Astrocyte (in vitro differentiated cells and primary cell): ENCODE measurements around the gene SLC9A3. TPM values are rescaled to one million over a fixed set of nuclear protein-coding genes. Genes with fewer than 3 reads are reported as not detected.

Experiments
- DNase-seq: peaks from one replicate; pipeline ENCODE4 v3.0.0-alpha.2; 2010; ENCODE audit warnings: low read depth
- FAIRE-seq: peaks from 2 replicates; lab custom pipeline; 2011; peaks lifted over from hg19 to GRCh38; lab: Jason Lieb, UNC
- H2AFZ ChIP-seq: 2 replicates; pipeline ENCODE4 v1.6.0; 2012; ENCODE audit warnings: low read depth, low read length, inconsistent platforms
- H3K27ac ChIP-seq: 2 replicates; pipeline ENCODE4 v1.5.1; 2011; ENCODE audit warnings: low read depth, low read length, inconsistent platforms
- H3K27me3 ChIP-seq: 2 replicates; pipeline ENCODE4 v1.6.0; 2011; ENCODE audit warnings: low read length, inconsistent platforms; ENCODE audit not compliant: insufficient read depth
- H3K36me3 ChIP-seq: 2 replicates; pipeline ENCODE4 v1.5.1; 2011; ENCODE audit warnings: low read length, inconsistent platforms; ENCODE audit not compliant: insufficient read depth
- H3K4me1 ChIP-seq: 2 replicates; pipeline ENCODE4 v1.5.1; 2011; ENCODE audit warnings: low read length, inconsistent platforms; ENCODE audit not compliant: insufficient read depth
- H3K4me2 ChIP-seq: 2 replicates; pipeline ENCODE4 v1.6.0; 2012; ENCODE audit warnings: low read length, inconsistent platforms
- H3K4me3 ChIP-seq: 2 replicates; pipeline ENCODE4 v1.5.1; 2011; ENCODE audit warnings: low read depth, mild to moderate bottlenecking, low read length, inconsistent platforms; ENCODE audit not compliant: insufficient read depth
- H3K79me2 ChIP-seq: 2 replicates; pipeline ENCODE4 v1.6.0; 2012; ENCODE audit warnings: mild to moderate bottlenecking, low read length, inconsistent platforms; ENCODE audit not compliant: insufficient read depth
- H3K9ac ChIP-seq: 2 replicates; pipeline ENCODE4 v1.6.0; 2012; ENCODE audit warnings: mild to moderate bottlenecking, low read length, inconsistent platforms
- H3K9me3 ChIP-seq: 2 replicates; pipeline ENCODE4 v1.5.1; 2012; ENCODE audit warnings: low read depth, mild to moderate bottlenecking, low read length, inconsistent platforms; ENCODE audit not compliant: insufficient read depth
- H4K20me1 ChIP-seq: 2 replicates; pipeline ENCODE4 v1.6.0; 2012; ENCODE audit warnings: low read length, inconsistent platforms; ENCODE audit not compliant: insufficient read depth
- H3K27ac Mint-ChIP-seq: one replicate; pipeline ENCODE4 v1.8.0; 2021; ENCODE audit warnings: mild to moderate bottlenecking, mixed read lengths; ENCODE audit not compliant: unreplicated experiment
- H3K27me3 Mint-ChIP-seq: one replicate; pipeline ENCODE4 v1.8.0; 2021; ENCODE audit warnings: low read depth, mixed read lengths; ENCODE audit not compliant: unreplicated experiment
- H3K36me3 Mint-ChIP-seq: one replicate; pipeline ENCODE4 v1.8.0; 2021; ENCODE audit warnings: low read depth, mixed read lengths; ENCODE audit not compliant: unreplicated experiment
- H3K4me1 Mint-ChIP-seq: one replicate; pipeline ENCODE4 v1.8.0; 2021; ENCODE audit warnings: low read depth, mixed read lengths; ENCODE audit not compliant: unreplicated experiment
- H3K4me3 Mint-ChIP-seq: one replicate; pipeline ENCODE4 v1.8.0; 2021; ENCODE audit warnings: mild to moderate bottlenecking, moderate library complexity, mixed read lengths; ENCODE audit not compliant: unreplicated experiment
- H3K9me3 Mint-ChIP-seq: one replicate; pipeline ENCODE4 v1.8.0; 2021; ENCODE audit warnings: mild to moderate bottlenecking, mixed read lengths; ENCODE audit not compliant: unreplicated experiment
- CTCF ChIP-seq: IDR thresholded peaks from 2 replicates; pipeline ENCODE4 v1.5.1; 2011; ENCODE audit warnings: low read depth, mild to moderate bottlenecking, inconsistent platforms, low read length, moderate library complexity; ENCODE audit not compliant: insufficient read depth
- EZH2 ChIP-seq: IDR thresholded peaks from 2 replicates; pipeline ENCODE4 v1.6.1; 2012; ENCODE audit warnings: mild to moderate bottlenecking, low read length, inconsistent platforms; ENCODE audit not compliant: insufficient read depth
- total RNA-seq: library from RNA; stranded (reverse); gene quantifications from 2 replicates; pipeline ENCODE4 v1.2.1, GENCODE V29; 2021

SLC9A3 gene
- total RNA-seq, 1 donor from 2014 or later, result 1.0 TPM

GRCh38 chr5:497871-498509 lies 26.3 kb downstream of the SLC9A3 start:
- Histone ChIP-seq H3K4me2 (no peak overlapping the region), H3K27me3 (peaks cover 2% of the 10 kb centered on the region), H3K36me3 (no peaks in the 10 kb centered on the region), H3K9me3 (peaks cover 3% of the 10 kb centered on the region), H3K4me3 (no peak overlapping the region), H4K20me1 (no peaks in the 10 kb centered on the region), H3K79me2 (no peaks in the 10 kb centered on the region), H3K27ac (no peak overlapping the region), H2AFZ (no peak overlapping the region), H3K4me1 (no peaks in the 10 kb centered on the region), H3K9ac (no peak overlapping the region)
- TF ChIP-seq EZH2 (no peak), CTCF (no peak)
- no peak for FAIRE-seq
- DNase-seq, result no peak
- H3K4me3 Mint-ChIP-seq, result no peak overlapping the region
- H3K27ac Mint-ChIP-seq, result no peak overlapping the region
- no peaks in the 10 kb centered on the region for H3K9me3 Mint-ChIP-seq
- H3K27me3 Mint-ChIP-seq, result peaks cover 68% of the 10 kb centered on the region
- H3K4me1 Mint-ChIP-seq, result no peaks in the 10 kb centered on the region
- no peaks in the 10 kb centered on the region for H3K36me3 Mint-ChIP-seq

GRCh38 chr5:497090-497700 lies 27.1 kb downstream of the SLC9A3 start:
- Mint-ChIP-seq H3K9me3 (no peaks in the 10 kb centered on the region), H3K4me3 (no peak overlapping the region), H3K27ac (no peak overlapping the region), H3K27me3 (peaks cover 61% of the 10 kb centered on the region), H3K4me1 (no peaks in the 10 kb centered on the region), H3K36me3 (no peaks in the 10 kb centered on the region)
- DNase-seq (no peak), FAIRE-seq (no peak)
- H3K4me2 ChIP-seq, result no peak overlapping the region
- H3K27me3 ChIP-seq, result peaks cover 2% of the 10 kb centered on the region
- no peak overlapping the region for H3K9ac ChIP-seq
- no peak overlapping the region for H3K27ac ChIP-seq
- no peaks in the 10 kb centered on the region for H3K36me3 ChIP-seq
- H3K79me2 ChIP-seq, result no peaks in the 10 kb centered on the region
- H2AFZ ChIP-seq, result no peak overlapping the region
- no peak overlapping the region for H3K4me3 ChIP-seq
- H4K20me1 ChIP-seq, result no peaks in the 10 kb centered on the region
- H3K4me1 ChIP-seq, result no peaks in the 10 kb centered on the region
- TF ChIP-seq EZH2 (no peak), CTCF (no peak)
- no peaks in the 10 kb centered on the region for H3K9me3 ChIP-seq

- Histone ChIP-seq H3K36me3 (no peaks in the 10 kb centered on the region), H2AFZ (no peak overlapping the region), H3K4me2 (no peak overlapping the region), H4K20me1 (no peaks in the 10 kb centered on the region), H3K27ac (no peak overlapping the region), H3K9ac (no peak overlapping the region), H3K4me1 (no peaks in the 10 kb centered on the region), H3K9me3 (no peaks in the 10 kb centered on the region), H3K79me2 (no peaks in the 10 kb centered on the region), H3K27me3 (peaks cover 2% of the 10 kb centered on the region), H3K4me3 (no peak overlapping the region)
- H3K4me1 Mint-ChIP-seq, result no peaks in the 10 kb centered on the region
- no peak overlapping the region for H3K4me3 Mint-ChIP-seq
- TF ChIP-seq EZH2 (no peak), CTCF (no peak)
- H3K36me3 Mint-ChIP-seq, result no peaks in the 10 kb centered on the region
- no peak overlapping the region for H3K27ac Mint-ChIP-seq
- no peak for DNase-seq
- H3K27me3 Mint-ChIP-seq, result peaks cover 58% of the 10 kb centered on the region
- no peak for FAIRE-seq
- H3K9me3 Mint-ChIP-seq, result no peaks in the 10 kb centered on the region
These were observed 28.2 kb downstream of the SLC9A3 start for GRCh38 chr5:496028-496427.
